HL-60/S4 treated with phorbol 12-myristate 13-acetate at 8.2 ng/mL for 4 days and 3 days (cell line): ENCODE data around the gene MGRN1.

Source experiments
- in situ Hi-C: fragments of 300-500 bp; cut with MboI; formaldehyde crosslinking; loops from 2 replicates; pipeline ENCODE4 v1.15.0; 2022; ENCODE audit warnings: low sequenced_read_pairs

The MGRN1 gene

DNA sequence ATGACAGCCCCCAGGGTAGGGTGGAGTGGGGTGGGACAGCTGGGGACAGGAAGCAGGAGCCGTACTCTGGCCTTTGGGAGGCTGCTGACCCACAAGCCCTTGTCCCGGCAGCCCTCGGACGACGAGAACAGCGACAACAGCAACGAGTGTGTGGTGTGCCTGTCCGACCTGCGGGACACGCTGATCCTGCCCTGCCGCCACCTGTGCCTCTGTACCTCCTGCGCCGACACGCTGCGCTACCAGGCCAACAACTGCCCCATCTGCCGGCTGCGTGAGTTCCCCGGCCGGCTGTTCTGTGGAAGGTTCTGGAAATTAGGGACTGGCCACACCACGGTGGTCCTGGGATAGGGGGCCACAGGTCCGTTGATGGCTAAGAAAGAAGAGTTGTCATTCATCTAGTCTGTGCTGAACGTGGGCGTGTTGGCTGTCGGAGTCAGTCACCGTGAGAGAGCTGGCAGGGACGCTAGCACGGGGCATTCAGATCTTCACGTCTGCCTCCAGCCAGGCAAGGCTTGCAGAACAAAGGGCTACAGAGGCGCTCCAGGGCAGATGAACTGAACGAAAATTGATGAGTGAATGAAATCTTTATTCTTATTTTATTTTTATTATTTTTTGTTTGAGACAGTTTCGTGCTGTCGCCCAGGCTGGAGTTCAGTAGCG, 48.9 kb downstream of the MGRN1 start:
- in situ Hi-C loops: no loop called here

DNA sequence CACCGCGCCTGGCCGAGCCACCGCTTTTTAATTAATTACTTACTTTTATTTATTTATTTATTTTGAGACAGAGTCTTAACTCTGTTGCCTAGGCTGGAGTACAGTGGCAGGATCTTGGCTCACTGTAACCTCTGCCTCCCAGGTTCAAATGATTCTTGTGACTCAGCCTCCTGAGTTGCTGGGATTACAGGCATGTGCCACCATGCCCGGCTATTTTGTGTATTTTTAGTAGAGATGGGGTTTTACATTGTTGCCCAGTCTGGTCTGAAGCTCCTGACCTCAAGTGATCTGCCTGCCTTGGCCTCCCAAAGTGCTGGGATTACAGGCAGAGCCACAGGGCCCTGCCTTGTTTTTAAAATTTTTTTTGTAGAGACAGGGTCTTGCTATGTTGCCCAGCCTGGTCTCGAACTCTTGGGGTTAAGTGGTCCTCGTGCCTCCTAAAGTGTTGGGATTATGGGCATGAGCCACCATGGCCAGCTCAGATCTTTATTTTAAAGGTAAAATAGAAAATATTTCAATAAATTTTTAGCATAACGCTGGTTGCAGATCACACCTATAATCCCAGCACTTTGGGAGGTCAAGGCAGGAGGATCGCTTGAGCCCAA, 50.4 kb downstream of the MGRN1 start:
- in situ Hi-C loops: no loop called here

GRCh38 chr16:4675864-4676786, 51.5 kb downstream of the MGRN1 start:
- in situ Hi-C loops: no loop called here

- in situ Hi-C loops: no loop called here
Measured at GRCh38 chr16:4676831-4677230, 52.2 kb downstream of the MGRN1 start.

GRCh38 chr16:4677390-4677789, 52.8 kb downstream of the MGRN1 start:
- in situ Hi-C loops: no loop called here

GRCh38 chr16:4677994-4678393, 53.4 kb downstream of the MGRN1 start:
- in situ Hi-C loops: no loop called here

DNA sequence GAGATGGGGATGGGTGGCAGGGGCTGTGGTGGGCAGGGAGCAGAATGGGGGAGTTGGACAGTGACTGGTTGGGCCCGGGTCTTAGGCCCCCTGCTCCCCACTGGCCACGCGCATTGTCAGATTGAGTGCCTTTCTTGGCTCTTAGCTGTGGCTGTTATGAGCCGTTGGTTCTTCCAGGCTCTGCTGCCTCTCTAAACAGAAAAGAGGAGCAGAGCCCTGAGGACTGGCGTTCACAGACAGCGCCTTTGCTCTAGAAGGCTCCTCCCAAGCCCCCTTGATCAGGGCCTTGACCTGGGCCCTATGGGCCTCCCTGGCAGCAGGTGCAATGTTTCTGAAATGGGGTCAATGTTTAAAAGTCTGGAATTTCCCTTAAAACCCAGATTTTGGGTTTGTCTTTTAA, 54.0 kb downstream of the MGRN1 start:
- in situ Hi-C loops: no loop called here

- in situ Hi-C loops: no loop called here
Measured at GRCh38 chr16:4679156-4679849, 54.7 kb downstream of the MGRN1 start.

GRCh38 chr16:4679850-4680636, 55.4 kb downstream of the MGRN1 start:
- in situ Hi-C loops: no loop called here

DNA sequence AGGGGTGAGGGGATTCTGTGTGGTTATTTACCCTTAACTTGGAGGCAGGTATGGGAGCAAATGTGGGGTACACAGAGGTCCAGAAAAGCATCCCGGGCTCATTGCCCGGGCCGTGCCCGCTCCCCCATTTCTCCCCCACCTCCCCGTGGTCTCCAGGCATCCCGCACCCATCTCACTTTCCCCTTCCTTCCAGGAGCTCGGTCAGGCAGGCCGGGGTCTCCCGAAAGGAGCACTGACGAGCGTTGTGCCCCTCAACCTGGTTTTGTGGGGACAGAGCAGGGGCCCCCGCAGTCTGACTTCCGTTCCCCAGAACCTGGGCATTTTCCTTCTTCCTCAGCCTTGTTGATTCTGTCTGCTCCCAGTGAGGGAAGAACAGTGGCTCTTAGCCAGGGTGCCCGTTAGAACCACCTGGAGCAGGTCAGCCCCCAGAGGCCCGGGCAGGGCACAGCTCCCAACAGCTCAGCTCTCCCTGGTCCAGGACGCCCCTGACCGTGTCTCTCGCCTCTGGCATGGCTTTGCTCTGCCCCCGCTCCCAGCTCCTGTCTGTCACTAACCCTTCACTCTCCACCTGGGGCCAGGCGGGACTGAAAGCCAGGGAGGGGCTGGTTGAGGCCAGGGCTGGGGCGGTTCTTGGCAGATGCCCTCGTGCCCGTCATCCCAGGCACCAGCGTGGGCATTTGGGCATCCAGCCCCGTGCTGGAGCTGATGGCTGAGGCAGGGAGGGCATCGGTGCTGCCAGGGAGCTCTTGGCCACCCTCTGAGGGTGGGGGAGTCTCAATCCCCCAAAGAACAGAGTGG, 56.2 kb downstream of the MGRN1 start:
- in situ Hi-C loops: no loop called here

DNA sequence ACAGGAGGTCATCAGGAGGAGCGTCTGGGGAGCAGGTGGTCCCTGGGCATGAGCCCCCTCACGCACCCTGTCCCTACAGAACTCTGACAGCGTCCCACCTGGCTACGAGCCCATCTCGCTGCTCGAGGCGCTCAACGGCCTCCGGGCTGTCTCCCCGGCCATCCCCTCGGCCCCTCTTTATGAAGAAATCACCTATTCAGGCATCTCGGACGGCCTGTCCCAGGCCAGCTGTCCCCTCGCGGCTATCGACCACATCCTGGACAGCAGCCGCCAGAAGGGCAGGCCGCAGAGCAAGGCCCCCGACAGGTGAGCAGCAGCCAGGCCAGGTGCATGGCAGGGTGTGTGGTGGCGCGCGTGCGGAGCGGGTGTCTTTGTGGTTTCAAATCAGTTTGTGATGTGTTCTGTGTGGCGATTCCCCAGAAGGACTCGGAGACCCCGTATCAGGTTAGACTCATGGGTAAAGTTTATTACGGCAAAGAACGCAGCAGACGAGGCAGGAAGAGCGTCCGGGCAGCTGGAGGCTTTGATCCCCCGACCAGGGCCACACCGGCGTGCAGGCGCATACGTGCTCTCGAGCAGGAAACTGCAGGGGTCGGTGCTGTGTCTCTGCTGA, 57.0 kb downstream of the MGRN1 start:
- in situ Hi-C loops: no loop called here

- in situ Hi-C loops: no loop called here
Measured at GRCh38 chr16:4682084-4682591, 57.5 kb downstream of the MGRN1 start.

DNA sequence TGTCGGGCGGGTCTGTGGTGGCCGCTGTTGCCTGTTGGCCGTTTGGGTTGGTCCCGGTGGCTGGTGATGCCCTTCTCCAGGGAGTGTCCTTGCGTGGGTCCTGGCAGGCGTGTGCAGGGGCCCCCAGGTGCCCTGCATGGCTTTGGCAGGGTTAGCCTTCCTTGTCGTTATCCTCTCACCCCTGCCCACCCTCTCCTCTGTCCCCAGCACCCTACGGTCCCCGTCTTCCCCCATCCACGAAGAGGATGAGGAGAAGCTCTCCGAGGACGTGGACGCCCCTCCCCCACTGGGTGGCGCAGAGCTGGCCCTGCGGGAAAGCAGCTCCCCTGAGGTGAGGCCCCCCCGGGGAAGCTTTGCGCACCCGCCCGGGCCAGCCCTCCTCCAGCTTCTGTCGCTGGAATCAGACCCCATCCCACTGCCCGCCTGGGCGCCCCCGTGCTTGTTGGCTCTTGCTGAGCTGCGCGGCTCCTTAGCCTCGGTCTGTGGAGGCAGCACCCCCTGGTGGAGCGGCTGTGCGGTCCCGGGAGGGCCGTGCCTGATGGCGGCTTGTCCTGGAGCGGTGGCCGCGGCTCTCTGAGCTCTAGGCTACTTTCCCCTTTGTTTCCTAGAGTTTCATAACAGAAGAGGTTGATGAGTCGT, 58.1 kb downstream of the MGRN1 start:
- in situ Hi-C loops: no loop called here

DNA sequence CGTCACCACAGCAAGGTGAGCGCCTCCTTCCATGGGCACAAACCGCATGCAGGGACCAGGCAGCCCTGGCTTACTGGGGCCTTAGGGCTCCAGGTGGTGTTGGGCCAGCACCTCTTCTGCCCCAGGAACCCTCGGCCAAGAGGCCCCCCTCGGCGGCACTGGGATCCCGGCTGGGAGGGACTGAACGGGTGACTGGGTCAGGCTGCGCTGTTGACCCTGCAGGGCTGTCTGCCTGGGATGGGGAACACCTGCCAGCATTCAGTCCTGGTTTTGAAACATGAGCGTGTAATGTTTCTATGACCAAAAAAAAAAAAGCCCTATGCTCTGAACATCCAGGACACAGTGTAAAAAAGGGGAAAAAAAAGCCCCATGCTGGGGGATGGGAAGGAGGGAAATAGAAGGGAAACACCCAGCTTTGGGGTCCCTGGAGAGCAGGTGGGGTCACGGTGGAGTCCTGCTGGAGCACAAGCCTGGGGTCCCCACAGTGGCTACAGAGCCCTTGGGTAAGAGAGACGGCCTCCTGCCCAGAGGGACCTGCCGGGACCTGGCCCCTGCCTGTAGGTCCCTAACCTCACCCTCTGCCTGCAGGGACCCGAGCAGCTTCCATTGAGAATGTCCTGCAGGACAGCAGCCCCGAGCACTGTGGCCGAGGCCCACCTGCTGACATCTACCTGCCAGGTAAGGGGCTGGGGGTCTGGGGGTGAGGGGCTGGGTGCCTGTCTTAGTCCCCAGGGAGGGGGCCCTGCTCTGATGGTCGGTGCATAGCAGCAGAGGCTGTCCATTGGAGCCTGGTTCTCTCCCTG, 58.8 kb downstream of the MGRN1 start:
- in situ Hi-C loops: no loop called here

- in situ Hi-C loops: no loop called here
Measured at GRCh38 chr16:4684058-4684715, 59.6 kb downstream of the MGRN1 start.

DNA sequence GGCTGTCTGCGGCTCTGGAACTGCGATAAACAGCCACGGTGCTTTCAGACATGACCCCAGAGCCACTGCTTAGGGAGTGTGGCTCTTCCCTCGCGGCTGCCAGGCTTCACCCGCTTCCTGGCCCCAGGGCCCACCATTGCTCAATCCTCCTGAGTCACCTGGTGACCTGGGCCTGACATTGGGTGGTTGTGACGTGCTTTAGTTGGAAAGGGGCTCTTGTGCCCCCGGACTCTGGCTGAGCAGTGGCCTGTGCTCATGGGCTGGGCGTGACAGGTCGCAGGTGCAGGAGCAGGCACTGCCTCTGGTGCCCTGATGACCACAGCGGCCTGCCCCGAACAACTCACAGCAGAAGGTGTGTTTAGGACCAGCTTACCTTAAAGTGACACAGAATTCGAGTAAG, 60.1 kb downstream of the MGRN1 start:
- in situ Hi-C loops: no loop called here

DNA sequence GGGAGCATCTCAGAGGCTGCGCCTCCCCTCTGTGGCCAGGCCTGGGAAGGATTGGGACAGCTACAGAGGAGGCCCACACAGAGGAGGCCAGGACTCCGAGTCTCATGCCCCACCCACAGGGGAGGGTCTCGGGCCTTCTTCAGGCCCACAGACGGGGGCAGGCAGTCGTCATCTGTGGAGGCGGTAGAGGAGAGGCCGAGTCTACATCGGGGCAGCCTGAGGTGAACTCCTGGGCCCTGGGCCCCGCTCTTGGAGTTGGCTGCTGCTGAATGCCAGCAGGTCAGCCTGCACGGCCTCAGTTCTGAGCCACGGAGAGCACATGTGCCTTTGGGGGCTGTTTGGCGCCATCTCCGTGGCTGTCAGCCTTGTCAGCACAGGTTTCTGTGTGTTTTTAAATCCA, 60.7 kb downstream of the MGRN1 start:
- in situ Hi-C loops: no loop called here
